MM.1S (cell line): ENCODE results near the gene SCGN.

Source experiments
- CTCF ChIP-seq: fragments of 300-600 bp; sonication (generic); IDR thresholded peaks from 2 replicates; pipeline ENCODE4 v1.5.1; 2016; ENCODE audit warnings: antibody characterized with exemption, low read length, mixed read lengths
- EZH2 ChIP-seq: fragments of 300-600 bp; sonication (generic); optimal IDR thresholded peaks from 2 replicates; pipeline ENCODE3; 2017; ENCODE audit warnings: low read depth, mild to moderate bottlenecking, antibody characterized with exemption, low read length, mixed read lengths
- EZH2phosphoT487 ChIP-seq: fragments of 300-600 bp; sonication (generic); IDR thresholded peaks from 2 replicates; pipeline ENCODE4 v1.6.1; 2018; ENCODE audit warnings: antibody characterized with exemption, low read length

GRCh38 chr6:25637960-25638434, 14.0 kb upstream of the SCGN start:
- TF ChIP-seq CTCF (no peak), EZH2phosphoT487 (no peak), EZH2 (no peak)
